Activated naive CD4-positive, alpha-beta T cell treated with anti-CD3 and anti-CD28 coated beads, Interleukin-2, amount 10 ng/mL, durations not matched to agents 7 days and 5 days (primary cell): ENCODE data around the gene SET.

Experiments used
- CTCF ChIA-PET: fragments of 350-600 bp; sonication (Branson Sonifier 250); formaldehyde crosslinking; loops from one replicate; lab custom pipeline; 2021; ENCODE audit warnings: antibody characterized with exemption; lab: Charles Lee
- DNase-seq: peaks from one replicate; pipeline ENCODE4 v3.0.0-alpha.2; 2020
- H3K27ac Mint-ChIP-seq: one replicate; pipeline ENCODE4 v1.8.0; 2021; ENCODE audit warnings: mild to moderate bottlenecking, moderate library complexity, mixed read lengths
- H3K27me3 Mint-ChIP-seq: one replicate; pipeline ENCODE4 v1.8.0; 2021; ENCODE audit warnings: mild to moderate bottlenecking, mixed read lengths
- H3K36me3 Mint-ChIP-seq: one replicate; pipeline ENCODE4 v1.8.0; 2021; ENCODE audit warnings: mixed read lengths
- H3K4me1 Mint-ChIP-seq: one replicate; pipeline ENCODE4 v1.8.0; 2021; ENCODE audit warnings: mixed read lengths
- H3K4me3 Mint-ChIP-seq: one replicate; pipeline ENCODE4 v1.8.0; 2021; ENCODE audit warnings: mild to moderate bottlenecking, moderate library complexity, mixed read lengths
- H3K9me3 Mint-ChIP-seq: one replicate; pipeline ENCODE4 v1.8.0; 2021; ENCODE audit warnings: mixed read lengths

SET gene

DNA sequence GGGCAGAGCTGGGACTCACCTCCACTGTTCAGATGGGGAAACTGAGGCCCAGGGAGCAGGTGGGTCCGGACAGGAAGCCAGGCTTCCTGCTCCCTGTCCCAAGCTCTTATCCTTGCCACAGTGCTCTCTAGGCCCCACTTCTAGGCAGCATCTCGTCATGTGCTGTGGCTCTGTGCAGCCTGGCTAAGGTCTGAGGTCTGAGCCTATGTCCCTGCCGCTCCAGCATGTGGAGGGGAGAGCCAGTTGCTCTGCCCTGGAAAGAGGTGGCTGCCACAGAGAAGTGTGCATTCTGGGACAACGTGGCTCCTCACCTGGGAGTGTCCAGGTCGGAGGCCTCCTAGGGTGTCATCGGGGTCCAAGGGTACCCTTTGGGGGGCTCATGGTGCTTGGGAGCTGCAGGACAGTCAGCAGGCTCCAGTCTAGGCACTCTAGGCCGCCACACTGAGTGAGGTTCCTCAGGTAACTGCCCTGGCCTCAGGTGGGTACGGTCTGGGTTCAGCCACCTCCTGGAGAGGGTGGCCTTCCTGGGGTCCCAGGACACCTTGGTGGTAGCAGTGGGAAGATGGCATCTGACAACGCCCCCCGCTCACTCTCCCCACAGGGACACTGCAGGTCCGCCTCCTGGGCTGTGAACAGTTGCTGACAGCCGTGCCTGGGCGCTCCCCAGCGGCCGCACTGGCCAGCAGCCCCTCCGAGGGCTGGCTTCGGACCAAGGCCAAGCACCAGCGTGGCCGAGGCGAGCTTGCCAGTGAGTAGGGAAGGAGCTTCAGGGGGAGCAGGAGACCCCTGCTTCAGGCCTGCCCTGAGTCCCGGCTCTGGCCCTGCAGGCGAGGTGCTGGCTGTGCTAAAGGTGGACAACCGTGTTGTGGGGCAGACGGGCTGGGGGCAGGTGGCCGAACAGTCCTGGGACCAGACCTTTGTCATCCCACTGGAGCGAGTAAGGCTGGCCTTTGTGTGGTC lies 23.7 kb downstream of the SET start:
- no peaks in the 10 kb centered on the region for H3K36me3 Mint-ChIP-seq
- DNase-seq: peak; percentile 18
- no peaks in the 10 kb centered on the region for H3K27me3 Mint-ChIP-seq
- no peaks in the 10 kb centered on the region for H3K4me1 Mint-ChIP-seq
- CTCF ChIA-PET: no interaction called here
- H3K27ac Mint-ChIP-seq: no peak overlapping the region
- H3K9me3 Mint-ChIP-seq: no peaks in the 10 kb centered on the region
- H3K4me3 Mint-ChIP-seq: no peak overlapping the region

DNA sequence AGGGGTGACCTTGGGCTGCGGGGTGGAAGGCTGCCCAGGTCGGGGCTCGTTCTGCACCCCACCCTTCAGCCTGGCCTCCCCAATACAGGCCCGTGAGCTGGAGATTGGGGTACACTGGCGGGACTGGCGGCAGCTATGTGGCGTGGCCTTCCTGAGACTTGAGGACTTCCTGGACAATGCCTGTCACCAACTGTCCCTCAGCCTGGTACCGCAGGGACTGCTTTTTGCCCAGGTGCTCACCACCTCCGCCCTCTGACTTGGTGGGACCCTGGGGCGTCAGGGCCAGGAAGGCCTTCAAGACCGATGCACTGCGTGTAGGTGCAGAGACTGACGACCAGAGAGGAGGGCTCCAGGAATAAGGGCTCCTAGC lies 24.4 kb downstream of the SET start:
- DNase-seq: peak; percentile 14
- no peaks in the 10 kb centered on the region for H3K9me3 Mint-ChIP-seq
- H3K27ac Mint-ChIP-seq: no peak overlapping the region
- CTCF ChIA-PET: no interaction called here
- H3K4me3 Mint-ChIP-seq: no peak overlapping the region
- no peaks in the 10 kb centered on the region for H3K36me3 Mint-ChIP-seq
- H3K4me1 Mint-ChIP-seq: no peaks in the 10 kb centered on the region
- no peaks in the 10 kb centered on the region for H3K27me3 Mint-ChIP-seq

- H3K27ac Mint-ChIP-seq: no peak overlapping the region
- CTCF ChIA-PET: interaction anchor here (0.5 kb wide), 1 partner anchor 823 kb away, joined by 4 read pairs; no protein-coding TSS in a partner anchor
- H3K4me1 Mint-ChIP-seq: no peaks in the 10 kb centered on the region
Measured at GRCh38 chr9:128713941-128714573, 25.0 kb downstream of the SET start.

GRCh38 chr9:128714586-128715435 lies 25.8 kb downstream of the SET start:
- CTCF ChIA-PET: no interaction called here
- no peaks in the 10 kb centered on the region for H3K9me3 Mint-ChIP-seq
- peak; percentile 9 for DNase-seq
- H3K27me3 Mint-ChIP-seq: no peaks in the 10 kb centered on the region
- no peaks in the 10 kb centered on the region for H3K4me1 Mint-ChIP-seq
- no peak overlapping the region for H3K4me3 Mint-ChIP-seq
- H3K36me3 Mint-ChIP-seq: no peaks in the 10 kb centered on the region
- no peak overlapping the region for H3K27ac Mint-ChIP-seq

More at GRCh38 chr9:128713941-128714573, 25.0 kb downstream of the SET start:
- peak; percentile 14 for DNase-seq
- no peak overlapping the region for H3K4me3 Mint-ChIP-seq
- H3K9me3 Mint-ChIP-seq: no peaks in the 10 kb centered on the region
- no peaks in the 10 kb centered on the region for H3K36me3 Mint-ChIP-seq
- no peaks in the 10 kb centered on the region for H3K27me3 Mint-ChIP-seq

GRCh38 chr9:128715436-128715750 lies 26.4 kb downstream of the SET start:
- Mint-ChIP-seq H3K27ac (no peak overlapping the region), H3K4me3 (no peak overlapping the region), H3K4me1 (no peaks in the 10 kb centered on the region), H3K27me3 (no peaks in the 10 kb centered on the region), H3K9me3 (no peaks in the 10 kb centered on the region), H3K36me3 (peaks cover 1% of the 10 kb centered on the region)
- CTCF ChIA-PET: no interaction called here
- peak; percentile 4 for DNase-seq

- CTCF ChIA-PET: interaction anchor here (0.6 kb wide), 2 partner anchors 13 to 67 kb away, joined by 3 to 4 read pairs; no protein-coding TSS in a partner anchor
- no peak overlapping the region for H3K27ac Mint-ChIP-seq
- H3K4me3 Mint-ChIP-seq: no peak overlapping the region
- H3K36me3 Mint-ChIP-seq: peaks cover 11% of the 10 kb centered on the region
- H3K27me3 Mint-ChIP-seq: no peaks in the 10 kb centered on the region
- H3K4me1 Mint-ChIP-seq: peaks cover 2% of the 10 kb centered on the region
- DNase-seq: peak; percentile 19
- no peaks in the 10 kb centered on the region for H3K9me3 Mint-ChIP-seq
Measured at GRCh38 chr9:128716581-128717254, 27.7 kb downstream of the SET start.

GRCh38 chr9:128718047-128718446 lies 29.0 kb downstream of the SET start:
- no peaks in the 10 kb centered on the region for H3K27me3 Mint-ChIP-seq
- DNase-seq: no peak
- H3K36me3 Mint-ChIP-seq: peaks cover 21% of the 10 kb centered on the region
- H3K4me1 Mint-ChIP-seq: peaks cover 14% of the 10 kb centered on the region
- H3K27ac Mint-ChIP-seq: no peak overlapping the region
- no peak overlapping the region for H3K4me3 Mint-ChIP-seq
- CTCF ChIA-PET: interaction anchor here (0.6 kb wide), 1 partner anchor 22 kb away, joined by 3 read pairs; no protein-coding TSS in a partner anchor
- no peaks in the 10 kb centered on the region for H3K9me3 Mint-ChIP-seq

DNA sequence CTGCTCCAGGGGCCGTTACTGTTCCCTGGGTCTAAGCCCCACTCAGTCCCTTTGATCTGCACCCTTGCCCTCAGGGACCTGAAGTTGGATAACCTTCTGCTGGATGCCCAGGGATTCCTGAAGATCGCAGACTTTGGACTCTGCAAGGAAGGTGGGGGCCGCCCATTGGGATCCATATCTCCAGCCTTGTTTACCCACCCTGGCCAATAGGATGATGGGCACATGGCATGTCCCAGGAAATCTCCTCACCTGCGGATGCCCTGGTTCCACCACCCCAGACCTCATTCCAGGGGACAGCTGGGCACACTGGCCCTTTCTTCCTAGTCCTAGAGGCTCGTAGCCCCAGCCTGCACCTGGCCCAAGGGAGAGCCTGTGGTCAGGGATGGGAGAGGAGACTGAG lies 29.5 kb downstream of the SET start:
- no peaks in the 10 kb centered on the region for H3K9me3 Mint-ChIP-seq
- H3K4me1 Mint-ChIP-seq: peaks cover 18% of the 10 kb centered on the region
- CTCF ChIA-PET: interaction anchor here (0.6 kb wide), 1 partner anchor 22 kb away, joined by 3 read pairs; no protein-coding TSS in a partner anchor

DNA sequence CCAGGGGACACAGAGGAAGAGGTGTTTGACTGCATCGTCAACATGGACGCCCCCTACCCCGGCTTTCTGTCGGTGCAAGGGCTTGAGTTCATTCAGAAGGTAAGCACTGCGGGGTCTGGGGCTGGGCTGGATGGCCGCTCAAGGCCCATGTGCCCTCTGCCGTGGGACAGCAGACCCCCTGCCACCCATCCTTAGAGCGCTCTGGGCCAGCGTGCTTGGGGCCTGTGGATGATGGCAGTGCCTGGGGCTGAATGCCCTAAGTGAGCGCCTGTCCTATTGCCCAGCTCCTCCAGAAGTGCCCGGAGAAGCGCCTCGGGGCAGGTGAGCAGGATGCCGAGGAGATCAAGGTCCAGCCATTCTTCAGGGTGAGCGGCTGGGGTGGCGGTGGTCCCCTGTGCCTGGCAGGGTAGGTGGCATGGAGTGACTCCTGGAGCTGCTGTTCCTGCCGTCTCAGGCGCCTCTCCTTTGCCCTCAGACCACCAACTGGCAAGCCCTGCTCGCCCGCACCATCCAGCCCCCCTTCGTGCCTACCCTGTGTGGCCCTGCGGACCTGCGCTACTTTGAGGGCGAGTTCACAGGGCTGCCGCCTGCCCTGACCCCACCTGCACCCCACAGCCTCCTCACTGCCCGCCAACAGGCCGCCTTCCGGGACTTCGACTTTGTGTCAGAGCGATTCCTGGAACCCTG lies 31.0 kb downstream of the SET start:
- Mint-ChIP-seq H3K27ac (no peak overlapping the region), H3K4me1 (peaks cover 29% of the 10 kb centered on the region), H3K4me3 (no peak overlapping the region), H3K9me3 (no peaks in the 10 kb centered on the region), H3K36me3 (peaks cover 23% of the 10 kb centered on the region), H3K27me3 (no peaks in the 10 kb centered on the region)
- DNase-seq: no peak
- CTCF ChIA-PET: no interaction called here

More for the DNA sequence above, 29.5 kb downstream of the SET start:
- Mint-ChIP-seq H3K36me3 (peaks cover 21% of the 10 kb centered on the region), H3K4me3 (no peak overlapping the region), H3K27ac (no peak overlapping the region), H3K27me3 (no peaks in the 10 kb centered on the region)
- DNase-seq: no peak

DNA sequence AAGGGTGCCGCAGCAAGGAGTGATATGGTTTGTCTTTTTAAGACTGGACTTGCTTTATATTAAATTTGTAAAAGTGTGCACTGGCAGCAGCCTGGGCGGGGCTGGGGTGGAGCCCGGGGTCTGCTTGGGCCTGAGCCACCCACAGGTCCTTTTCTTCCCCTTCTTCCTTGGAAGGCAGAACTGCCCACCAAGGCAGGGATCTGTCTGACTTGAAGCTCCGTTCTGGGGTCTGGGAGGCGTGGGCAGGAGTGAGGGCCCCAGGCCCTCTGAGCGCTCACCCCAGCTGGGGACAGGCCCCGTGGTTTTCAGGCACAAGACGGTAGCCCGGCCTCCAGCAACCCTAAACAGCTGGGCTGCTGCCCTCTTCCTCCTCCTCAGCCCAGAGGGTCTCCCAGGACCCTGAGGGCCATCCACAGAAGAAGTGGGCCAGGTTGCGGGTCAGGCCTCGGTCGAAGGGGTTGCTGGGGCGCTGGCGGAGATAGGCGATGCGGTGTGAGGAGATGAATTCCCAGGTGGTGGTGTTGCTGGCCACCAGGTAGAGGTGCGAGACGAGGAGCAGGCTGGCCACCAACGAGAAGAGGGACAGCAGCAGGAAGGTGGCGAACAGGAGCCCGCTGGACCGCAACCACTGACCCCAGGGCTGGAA lies 31.9 kb downstream of the SET start:
- CTCF ChIA-PET: no interaction called here
- peaks cover 38% of the 10 kb centered on the region for H3K4me1 Mint-ChIP-seq
- DNase-seq: no peak
- peak overlapping the region; percentile 44 for H3K4me3 Mint-ChIP-seq
- H3K27ac Mint-ChIP-seq: no peak overlapping the region
- peaks cover 24% of the 10 kb centered on the region for H3K36me3 Mint-ChIP-seq
- no peaks in the 10 kb centered on the region for H3K9me3 Mint-ChIP-seq
- no peaks in the 10 kb centered on the region for H3K27me3 Mint-ChIP-seq

- peak overlapping the region; percentile 96 for H3K4me3 Mint-ChIP-seq
- H3K27me3 Mint-ChIP-seq: no peaks in the 10 kb centered on the region
- peaks cover 27% of the 10 kb centered on the region for H3K36me3 Mint-ChIP-seq
- peaks cover 43% of the 10 kb centered on the region for H3K4me1 Mint-ChIP-seq
- H3K27ac Mint-ChIP-seq: peak overlapping the region; percentile 58
- CTCF ChIA-PET: interaction anchor here (0.5 kb wide), 1 partner anchor 12 kb away, joined by 3 read pairs; no protein-coding TSS in a partner anchor
- DNase-seq: no peak
- no peaks in the 10 kb centered on the region for H3K9me3 Mint-ChIP-seq
Measured at GRCh38 chr9:128721487-128722010, 32.5 kb downstream of the SET start.

- H3K4me3 Mint-ChIP-seq: peak overlapping the region; percentile 96
- H3K27me3 Mint-ChIP-seq: no peaks in the 10 kb centered on the region
- peak overlapping the region; percentile 94 for H3K27ac Mint-ChIP-seq
- H3K4me1 Mint-ChIP-seq: peaks cover 52% of the 10 kb centered on the region
- no peak for DNase-seq
- CTCF ChIA-PET: no interaction called here
- no peaks in the 10 kb centered on the region for H3K9me3 Mint-ChIP-seq
- peaks cover 33% of the 10 kb centered on the region for H3K36me3 Mint-ChIP-seq
Measured at GRCh38 chr9:128722380-128723351, 33.6 kb downstream of the SET start.
